Small intestine (tissue), 7 donors: ENCODE data around the gene ABHD17C. TPM values are rescaled to one million over a fixed set of nuclear protein-coding genes. Genes with fewer than 3 reads are reported as not detected.
A peak's percentile ranks its signal among the peaks of the same experiment; 100 is the strongest.

Experiments
- DNase-seq, 2 donors: peaks; one replicate each; pipeline versions ENCODE4 v3.0.0 to v3.0.0-alpha.2; 2013
- FAIRE-seq: peaks from 2 replicates; lab custom pipeline; 2012; peaks lifted over from hg19 to GRCh38; lab: Jason Lieb, UNC
- H3K27ac ChIP-seq, 3 donors: one replicate each; pipeline ENCODE4 v1.5.1; 2013; ENCODE audit warnings: low read length in 2 of 3, mild to moderate bottlenecking in 2 of 3, control low read depth in 1 of 3, inconsistent platforms in 1 of 3, low read depth in 1 of 3, moderate library complexity in 1 of 3
- H3K27me3 ChIP-seq, 3 donors: one replicate each; pipeline ENCODE4 v1.6.1; 2013; ENCODE audit warnings: low read length in 3 of 3, inconsistent platforms in 1 of 3; ENCODE audit not compliant: control insufficient read depth in 3 of 3, insufficient read depth in 3 of 3
- H3K36me3 ChIP-seq, 3 donors: one replicate each; pipeline ENCODE4 v1.6.1; 2013; ENCODE audit warnings: low read length in 3 of 3, inconsistent platforms in 1 of 3, low read depth in 1 of 3, mild to moderate bottlenecking in 1 of 3, moderate library complexity in 1 of 3; ENCODE audit not compliant: control insufficient read depth in 3 of 3, insufficient read depth in 2 of 3
- H3K4me1 ChIP-seq, 3 donors: one replicate each; pipeline ENCODE4 v1.6.1; 2013; ENCODE audit warnings: low read length in 2 of 3, inconsistent platforms in 1 of 3, low read depth in 1 of 3, mild to moderate bottlenecking in 1 of 3, moderate library complexity in 1 of 3; ENCODE audit not compliant: control insufficient read depth in 3 of 3, insufficient read depth in 2 of 3
- H3K4me3 ChIP-seq, 3 donors: one replicate each; pipeline ENCODE4 v1.5.1; 2013; ENCODE audit warnings: low read length in 3 of 3, control low read depth in 1 of 3, inconsistent platforms in 1 of 3, low read depth in 1 of 3, mild to moderate bottlenecking in 1 of 3, moderate library complexity in 1 of 3
- H3K9me3 ChIP-seq, 2 donors: one replicate each; pipeline ENCODE4 v1.6.1; 2013; ENCODE audit warnings: low read depth in 1 of 2, low read length in 1 of 2; ENCODE audit not compliant: control insufficient read depth in 2 of 2, insufficient read depth in 1 of 2
- WGBS, 3 donors: extraction: QIAGEN DNeasy Blood & Tissue Kit; methylation state at CpG; one replicate each; pipeline ENCODE4 v1.1.7; 2013; 5-methylcytosine and 5-hydroxymethylcytosine counted together
- polyA plus RNA-seq, 4 donors: library from polyadenylated mRNA; stranded (reverse) in 3 of 4; unstranded in 1 of 4; fragments of 200-250 nt in 3 of 4; fragments of 120-200 nt in 1 of 4; gene quantifications; one replicate each; pipeline versions ENCODE4 v1.2.1 to v1.2.3, GENCODE V29; 2013
- donor health status: healthy with polysubstance abuse.
- donor health status: control.
- donor health status: control.
- donor health status: Bipolar disorder and iron deficiency.
- donor health status: healthy.

Gene ABHD17C
- polyA plus RNA-seq, 4 donors, result 27.6 to 70.0 (median 33.9) TPM

DNA sequence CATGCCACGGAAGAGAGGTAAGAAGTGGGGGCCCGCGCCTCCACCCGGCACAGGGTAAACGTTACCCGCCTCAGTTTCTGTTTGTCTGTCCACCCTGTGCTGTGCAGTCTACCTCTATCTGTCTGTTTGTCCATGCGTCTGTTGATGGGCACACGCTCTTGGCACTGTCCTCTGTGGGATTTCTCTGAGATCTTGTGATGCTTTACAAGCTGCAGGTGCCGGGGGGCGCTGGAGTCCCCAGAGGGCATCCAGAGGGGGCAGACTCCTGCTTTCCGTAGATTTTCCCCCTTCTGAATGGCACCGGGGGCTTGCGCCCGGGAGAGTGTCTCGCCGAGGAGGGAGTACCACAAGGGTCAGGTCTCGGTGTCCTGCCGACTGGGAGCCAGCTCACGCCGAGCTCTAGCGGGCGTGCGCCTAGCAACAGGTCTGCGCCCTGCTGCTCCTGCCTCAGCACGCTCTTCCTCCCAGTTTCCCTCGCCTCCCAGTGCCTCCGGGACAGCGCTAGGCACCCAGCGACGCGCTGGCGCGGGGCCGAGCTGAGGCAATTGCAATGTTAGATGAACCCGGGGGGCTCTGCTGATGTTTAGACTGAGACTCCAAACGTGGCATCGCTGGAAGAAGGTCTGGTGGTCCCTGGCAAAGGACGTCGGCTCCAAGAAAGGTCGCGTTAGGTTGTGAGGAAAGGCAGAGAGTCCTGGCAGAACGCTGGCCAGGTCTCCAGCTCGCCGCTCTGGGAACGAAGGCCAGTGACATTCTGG, 84.7 kb downstream of the ABHD17C start:
- FAIRE-seq, result no peak
- Histone ChIP-seq H3K9me3 (no peaks in the 10 kb centered on the region), H3K27me3 (peaks cover 11 to 38% (median 17%) of the 10 kb centered on the region in 3 donors), H3K27ac (no peak overlapping the region), H3K4me3 (peak overlapping the region in 2 of 3 donors; percentile 25 to 49), H3K4me1 (peaks cover 2 to 13% (median 3%) of the 10 kb centered on the region in 3 donors), H3K36me3 (no peaks in the 10 kb centered on the region)
- WGBS, 3 donors, result 1 to 4% (median 3%) methylated on average over 43 to 45 of the region's 45 CpGs
- peak; percentile 6 to 29 for DNase-seq

DNA sequence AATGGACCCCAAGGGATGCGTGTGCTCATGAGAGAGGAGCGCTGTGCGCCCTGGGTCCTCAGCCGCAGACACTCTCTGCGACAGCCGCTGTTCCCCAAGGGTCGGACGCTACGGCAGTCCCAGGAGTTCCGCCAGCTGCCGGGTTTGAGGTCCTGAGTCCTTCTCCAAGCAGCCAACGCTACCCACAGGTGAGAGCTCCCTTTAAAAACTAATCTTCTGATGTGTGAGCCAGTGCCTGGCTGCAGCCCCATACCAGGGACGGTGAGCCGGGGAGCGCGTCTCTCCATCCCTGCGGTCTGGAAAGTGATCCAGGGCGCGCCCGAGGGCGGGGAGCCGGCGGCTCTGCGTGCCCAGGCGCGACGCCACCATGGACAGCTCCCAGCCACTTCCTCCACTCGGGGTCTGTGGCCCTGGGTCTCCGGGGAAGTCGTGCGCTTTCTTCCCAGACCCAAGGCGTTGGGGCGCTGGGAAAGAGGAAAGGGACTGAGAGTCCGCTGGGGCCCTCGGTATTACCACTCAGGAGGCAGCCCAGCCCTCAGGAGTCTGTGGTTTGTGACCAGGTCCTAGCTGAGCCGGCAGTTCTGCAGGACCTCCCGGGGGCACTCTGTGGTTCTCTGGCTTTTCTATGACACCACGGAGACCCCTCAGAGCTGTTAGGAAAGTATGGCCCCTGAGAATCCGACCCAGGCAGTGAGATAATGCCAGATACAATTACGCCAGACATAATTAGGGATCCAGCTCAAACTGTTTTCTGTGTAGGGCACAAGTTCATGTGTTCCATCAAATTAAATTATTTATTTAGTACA, 85.5 kb downstream of the ABHD17C start:
- Histone ChIP-seq H3K4me1 (peaks cover 2 to 13% (median 3%) of the 10 kb centered on the region in 3 donors), H3K27ac (no peak overlapping the region), H3K9me3 (no peaks in the 10 kb centered on the region), H3K4me3 (peak overlapping the region in 1 of 3 donors; percentile 10), H3K27me3 (peaks cover 11 to 38% (median 17%) of the 10 kb centered on the region in 3 donors), H3K36me3 (no peaks in the 10 kb centered on the region)
- FAIRE-seq (no peak), DNase-seq (peak; percentile 39 to 80)
- 6 to 7% (median 6%) methylated on average over 39 to 40 of the region's 40 CpGs for WGBS, 3 donors

DNA sequence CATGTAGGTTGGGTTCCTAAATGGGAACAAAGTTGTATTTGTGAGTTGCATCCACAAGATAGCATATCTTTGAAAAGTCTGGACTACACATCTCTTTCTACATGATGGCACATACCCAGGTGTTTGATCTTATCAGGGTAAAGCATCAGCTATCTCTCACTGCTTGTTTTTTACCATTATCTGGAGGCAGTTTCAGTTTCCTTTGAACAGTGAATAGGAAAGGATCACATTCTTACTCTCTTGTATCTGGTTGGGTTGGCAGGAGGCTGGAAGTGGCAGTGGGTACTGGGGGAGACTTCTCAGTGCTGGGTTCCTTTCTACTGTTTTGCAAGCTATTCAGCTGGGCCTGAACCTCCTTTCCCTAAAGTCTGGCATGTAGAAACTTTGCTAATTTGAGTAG, 88.2 kb downstream of the ABHD17C start:
- no peaks in the 10 kb centered on the region for H3K9me3 ChIP-seq
- no peak for DNase-seq
- no peak for FAIRE-seq
- no peaks in the 10 kb centered on the region for H3K36me3 ChIP-seq
- H3K27me3 ChIP-seq, result peaks cover 11 to 35% (median 17%) of the 10 kb centered on the region in 3 donors
- H3K4me1 ChIP-seq, result peaks cover 2 to 13% (median 3%) of the 10 kb centered on the region in 3 donors
- H3K27ac ChIP-seq, result no peak overlapping the region
- H3K4me3 ChIP-seq, result no peak overlapping the region

DNA sequence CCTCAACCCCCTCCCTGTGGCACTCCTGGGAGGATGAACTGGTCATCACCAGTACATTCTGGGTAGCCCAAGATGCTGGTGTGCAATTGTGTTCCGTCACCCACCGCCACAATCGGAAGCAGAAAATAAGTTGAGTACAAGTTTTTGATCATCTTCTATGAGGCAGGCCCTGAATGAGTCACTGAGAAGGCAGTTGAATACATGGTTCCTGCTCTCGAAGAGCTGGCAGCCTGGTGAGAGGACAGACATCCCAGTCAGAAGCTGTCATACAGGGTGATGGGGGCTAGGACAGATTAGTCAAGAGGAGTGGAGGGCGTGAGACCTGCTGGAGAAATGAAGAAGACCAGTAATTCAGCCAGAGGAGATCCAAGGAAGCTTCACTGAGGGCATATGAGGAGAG, 90.2 kb downstream of the ABHD17C start:
- no peaks in the 10 kb centered on the region for H3K9me3 ChIP-seq
- 88 to 91% (median 89%) methylated on average over 5 of the region's 5 CpGs for WGBS, 3 donors
- DNase-seq (no peak), FAIRE-seq (no peak)
- no peak overlapping the region for H3K27ac ChIP-seq
- H3K36me3 ChIP-seq, result no peaks in the 10 kb centered on the region
- H3K4me3 ChIP-seq, result no peak overlapping the region
- H3K27me3 ChIP-seq, result peaks cover 0 to 18% (median 6%) of the 10 kb centered on the region in 3 donors
- H3K4me1 ChIP-seq, result peaks cover 0 to 4% (median 2%) of the 10 kb centered on the region in 3 donors

DNA sequence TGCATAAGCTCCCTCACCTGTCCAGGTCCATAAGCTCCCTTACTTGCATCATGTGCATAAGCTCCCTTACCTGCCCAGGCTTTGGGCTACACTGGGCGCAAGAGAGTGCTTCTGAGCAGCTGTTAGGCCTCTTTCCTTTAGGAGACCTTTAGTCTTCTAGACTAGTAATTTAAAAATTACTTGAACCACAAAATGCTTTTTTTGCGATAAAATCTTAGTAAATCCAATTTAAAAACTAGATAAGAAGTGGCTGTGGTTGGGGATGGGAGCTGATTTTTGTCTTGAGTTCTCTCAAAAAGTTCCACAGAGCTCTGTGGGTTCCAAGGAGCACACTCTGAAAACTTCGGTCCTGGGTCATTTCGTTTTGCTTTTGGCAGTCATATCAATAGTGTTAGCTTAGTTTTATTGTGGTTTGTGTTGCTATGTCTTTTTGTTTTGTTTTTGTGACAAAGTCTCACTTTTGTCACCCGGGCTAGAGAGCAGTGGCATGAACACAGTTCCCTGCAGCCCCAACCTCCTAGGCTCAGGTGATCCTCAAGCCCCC, 90.8 kb downstream of the ABHD17C start:
- Histone ChIP-seq H3K4me3 (no peak overlapping the region), H3K9me3 (no peaks in the 10 kb centered on the region), H3K27me3 (peaks cover 0 to 13% (median under 1%) of the 10 kb centered on the region in 3 donors), H3K4me1 (peaks cover 0 to under 1% (median 0%) of the 10 kb centered on the region in 3 donors), H3K36me3 (no peaks in the 10 kb centered on the region), H3K27ac (no peak overlapping the region)
- FAIRE-seq (no peak), DNase-seq (no peak)
- WGBS, 3 donors, result 82 to 89% (median 84%) methylated on average over 5 of the region's 5 CpGs

DNA sequence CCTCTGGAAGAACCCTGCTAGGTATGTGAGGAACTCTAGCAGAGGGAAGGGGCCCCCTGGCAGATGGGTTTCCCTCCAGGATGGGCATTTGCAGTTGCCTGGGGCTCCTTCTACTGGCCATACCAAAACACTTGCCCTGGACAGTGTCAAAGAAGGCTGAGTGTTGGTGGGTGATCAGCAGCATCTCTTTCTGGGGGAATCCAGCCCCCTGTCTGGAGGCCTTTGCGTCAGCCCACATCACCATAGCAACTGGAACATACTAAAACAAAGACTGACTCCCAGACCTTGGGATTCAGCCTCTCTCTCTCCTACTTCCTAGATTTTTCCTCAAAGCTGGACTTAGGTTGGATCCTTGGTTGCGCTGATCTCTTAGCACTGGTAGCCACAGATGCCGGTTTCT, 92.2 kb downstream of the ABHD17C start:
- FAIRE-seq, result no peak
- WGBS, 3 donors, result 85 to 95% (median 90%) methylated on average over 3 of the region's 3 CpGs
- no peaks in the 10 kb centered on the region for H3K9me3 ChIP-seq

DNA sequence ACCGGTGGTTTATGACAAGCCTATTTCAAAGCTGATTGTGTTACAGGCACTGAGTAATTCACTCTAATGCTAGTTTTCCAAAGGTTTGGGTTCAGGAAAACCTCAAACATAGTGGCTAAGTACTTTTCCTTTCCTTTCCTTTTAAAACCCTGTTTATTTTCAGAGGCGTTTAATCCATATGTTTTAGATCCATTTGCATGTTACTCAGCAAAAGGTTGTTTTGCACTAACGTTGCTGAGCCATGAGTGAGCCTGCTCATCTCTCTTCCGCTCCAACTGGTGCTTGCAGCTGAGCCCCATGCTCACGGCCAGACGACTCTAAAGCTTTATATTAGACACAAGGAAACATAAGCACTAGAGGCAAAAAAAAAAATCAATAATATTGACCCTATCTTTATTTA, 93.4 kb downstream of the ABHD17C start:
- FAIRE-seq, result no peak
- no peak overlapping the region for H3K27ac ChIP-seq
- H3K36me3 ChIP-seq, result no peaks in the 10 kb centered on the region
- peaks cover 0 to 12% (median 0%) of the 10 kb centered on the region in 3 donors for H3K27me3 ChIP-seq
- no peak for DNase-seq
- WGBS, 3 donors, result 75 to 83% (median 81%) methylated on average over 6 of the region's 6 CpGs
- no peaks in the 10 kb centered on the region for H3K9me3 ChIP-seq
- no peak overlapping the region for H3K4me3 ChIP-seq
- no peaks in the 10 kb centered on the region for H3K4me1 ChIP-seq

More for the DNA sequence above, 92.2 kb downstream of the ABHD17C start:
- no peak overlapping the region for H3K4me3 ChIP-seq
- no peaks in the 10 kb centered on the region for H3K36me3 ChIP-seq
- H3K27me3 ChIP-seq, result peaks cover 0 to 12% (median 0%) of the 10 kb centered on the region in 3 donors
- DNase-seq, result no peak
- no peak overlapping the region for H3K27ac ChIP-seq
- H3K4me1 ChIP-seq, result no peaks in the 10 kb centered on the region

DNA sequence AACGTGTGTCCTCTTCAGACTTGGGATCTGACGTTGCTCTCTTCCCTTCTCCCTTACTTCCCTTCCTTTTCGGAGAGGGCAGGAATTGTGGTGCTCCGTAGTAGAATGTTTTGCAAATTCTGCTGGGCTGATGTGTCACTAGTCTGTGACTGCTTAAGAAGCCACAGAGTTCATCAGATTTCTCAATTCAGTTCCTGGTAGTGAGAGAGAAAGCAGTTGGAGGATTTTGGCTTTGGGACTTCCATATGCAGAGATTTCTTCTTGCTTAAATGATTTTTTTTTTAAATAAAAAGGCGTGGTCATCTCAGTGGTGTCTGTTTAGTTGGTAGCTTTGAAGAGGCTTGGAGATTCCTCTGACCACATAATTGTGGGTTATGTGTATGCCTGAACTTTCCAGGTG, 94.2 kb downstream of the ABHD17C start:
- DNase-seq (no peak), FAIRE-seq (no peak)
- Histone ChIP-seq H3K4me1 (no peaks in the 10 kb centered on the region), H3K36me3 (no peaks in the 10 kb centered on the region), H3K27me3 (peaks cover 0 to 6% (median 0%) of the 10 kb centered on the region in 3 donors), H3K4me3 (no peak overlapping the region), H3K27ac (no peak overlapping the region), H3K9me3 (no peaks in the 10 kb centered on the region)
- WGBS, 3 donors, result 59 to 82% (median 67%) methylated on average over 5 of the region's 5 CpGs
